CD4-positive, alpha-beta T cell treated with Interleukin-12 subunit alpha and Interleukin-12 subunit beta, for 1 hour (primary cell): Measurements from ENCODE around the gene ATP8B1.

Experiments used
- DNase-seq: peaks from one replicate; pipeline ENCODE4 v3.0.0-alpha.2; 2020

Gene ATP8B1

GRCh38 chr18:57715073-57715472, 88.0 kb downstream of the ATP8B1 start:
- no peak for DNase-seq

GRCh38 chr18:57710226-57710625, 92.9 kb downstream of the ATP8B1 start:
- DNase-seq: no peak

- no peak for DNase-seq
Observed at GRCh38 chr18:57709335-57709734, 93.8 kb downstream of the ATP8B1 start.

GRCh38 chr18:57708288-57708687, 94.8 kb downstream of the ATP8B1 start:
- DNase-seq: no peak

DNA sequence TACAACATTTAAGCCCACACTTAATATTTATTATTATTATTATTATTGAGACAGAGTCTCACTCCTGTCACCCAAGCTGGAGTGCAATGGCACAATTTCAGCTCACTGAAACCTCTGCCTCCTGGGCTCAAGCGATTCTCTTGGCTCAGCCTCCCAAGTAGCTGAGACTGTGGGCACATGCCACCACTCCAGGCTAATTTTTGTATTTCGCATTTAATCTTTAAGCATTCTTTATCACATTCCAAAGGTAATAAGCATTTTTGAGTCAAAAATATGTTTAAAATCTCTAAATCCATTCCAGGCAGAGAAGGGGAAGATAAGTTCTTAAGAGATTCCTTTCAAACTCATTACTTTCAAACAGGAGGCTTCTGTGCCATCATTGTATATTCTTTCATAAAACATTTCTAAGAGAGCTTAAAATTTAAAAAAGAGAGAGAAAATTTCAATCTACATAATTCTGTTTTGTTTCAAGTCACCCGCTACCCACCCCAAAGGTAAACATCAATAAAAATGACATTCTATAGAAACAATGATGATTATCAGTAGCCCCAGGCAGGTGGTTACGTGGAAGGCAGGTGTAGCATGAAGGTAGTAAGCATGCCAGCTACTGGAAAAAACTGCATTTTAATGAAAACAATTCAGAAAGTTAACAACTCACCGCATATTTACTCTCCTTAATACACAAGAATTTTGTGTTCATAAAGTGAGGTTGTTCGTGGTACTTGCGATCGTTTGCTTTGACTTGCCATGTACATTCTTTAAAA, 97.1 kb downstream of the ATP8B1 start:
- no peak for DNase-seq

GRCh38 chr18:57705011-57705410, 98.1 kb downstream of the ATP8B1 start:
- DNase-seq: no peak

DNA sequence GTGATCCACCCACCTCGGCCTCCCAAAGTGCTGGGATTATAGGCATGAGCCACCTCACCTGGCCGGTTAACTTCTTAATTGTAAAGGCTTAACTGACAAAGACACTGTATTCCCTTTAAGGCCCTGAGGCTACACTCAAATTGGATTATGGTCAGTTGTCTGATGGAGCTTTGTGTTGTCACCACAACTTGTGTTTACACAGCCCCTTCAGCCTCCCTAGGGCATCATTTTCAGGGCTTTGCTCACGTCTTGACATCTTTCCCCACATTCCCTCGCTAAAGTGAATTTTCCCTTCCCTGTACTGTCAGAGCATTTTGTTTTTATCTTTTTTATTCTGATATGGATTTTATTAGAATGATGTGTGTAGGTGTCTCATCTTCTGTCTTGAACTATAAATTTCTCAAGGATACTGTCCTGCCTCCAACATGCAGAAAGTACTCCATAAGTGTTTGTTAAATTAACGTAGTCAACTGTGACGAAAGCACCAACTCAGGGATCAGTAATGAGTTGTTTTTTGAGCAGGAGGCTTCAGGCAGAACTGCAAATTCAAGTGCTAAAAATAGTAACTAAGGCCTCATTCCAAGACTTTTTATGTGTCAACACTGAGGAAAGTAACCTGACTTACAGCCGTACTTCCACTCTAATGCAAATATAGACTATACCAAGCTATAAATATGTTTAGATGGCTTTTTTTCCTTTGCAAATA, 104.4 kb downstream of the ATP8B1 start:
- DNase-seq: no peak

GRCh38 chr18:57697426-57697825, 105.7 kb downstream of the ATP8B1 start:
- DNase-seq: no peak

DNA sequence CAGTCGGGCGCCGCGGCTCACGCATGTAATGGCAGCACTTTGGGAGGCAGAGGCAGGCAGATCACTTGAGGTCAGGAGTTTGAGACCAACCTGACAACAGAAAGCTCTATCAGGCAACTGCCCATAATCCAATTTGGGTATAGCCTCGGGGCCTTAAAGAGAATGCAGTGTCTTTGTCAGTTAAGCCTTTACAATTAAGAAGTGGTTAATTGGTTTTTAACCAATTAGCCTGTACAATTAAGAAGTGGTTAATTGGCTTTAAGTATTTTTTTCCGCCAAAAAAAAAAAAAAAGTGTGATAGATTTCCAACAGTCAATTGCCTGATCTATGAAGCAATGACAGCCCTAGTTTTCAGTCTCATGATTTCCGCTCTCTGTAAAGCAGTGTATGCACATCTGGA, 106.8 kb downstream of the ATP8B1 start:
- DNase-seq: no peak

DNA sequence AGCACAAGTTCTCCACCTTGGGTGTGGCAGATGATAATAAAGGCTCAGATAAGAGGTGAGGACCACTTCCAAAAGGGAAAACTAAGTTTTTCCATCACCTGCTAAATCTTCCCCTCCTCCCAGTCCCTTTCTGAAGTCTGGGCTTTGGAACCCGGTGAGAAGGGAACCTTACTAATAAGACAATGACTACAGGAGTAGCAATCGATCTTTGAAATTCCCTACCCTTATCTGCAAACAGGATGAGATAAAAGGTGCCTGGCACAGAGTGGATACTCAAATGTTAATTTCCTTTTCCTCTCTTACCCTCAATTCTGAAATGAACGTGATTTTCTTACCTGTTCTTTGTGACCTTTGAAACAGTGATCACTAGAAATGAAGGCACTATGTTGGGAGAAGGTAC, 111.8 kb downstream of the ATP8B1 start:
- DNase-seq: no peak

DNA sequence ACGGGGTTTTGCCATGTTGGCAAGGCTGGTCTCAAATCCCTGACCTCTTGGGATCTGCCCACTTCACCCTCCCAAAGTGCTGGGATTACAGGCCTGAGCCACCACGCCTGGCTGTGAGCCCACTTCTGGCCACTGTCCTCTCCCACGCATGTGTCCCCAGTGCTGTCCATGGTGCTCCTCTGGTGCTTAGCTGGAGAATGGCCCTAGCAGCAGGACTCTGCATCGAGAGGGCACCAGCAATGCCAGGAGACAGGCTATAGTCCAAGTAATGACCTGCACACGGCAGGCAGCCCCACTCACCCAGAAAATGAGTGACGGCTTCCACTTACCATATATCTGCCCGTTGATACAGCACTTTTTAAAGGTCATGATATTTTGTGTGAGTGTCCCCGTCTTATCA, 115.1 kb downstream of the ATP8B1 start:
- DNase-seq: no peak

- DNase-seq: no peak
Observed at GRCh38 chr18:57683470-57683869, 119.6 kb downstream of the ATP8B1 start.

DNA sequence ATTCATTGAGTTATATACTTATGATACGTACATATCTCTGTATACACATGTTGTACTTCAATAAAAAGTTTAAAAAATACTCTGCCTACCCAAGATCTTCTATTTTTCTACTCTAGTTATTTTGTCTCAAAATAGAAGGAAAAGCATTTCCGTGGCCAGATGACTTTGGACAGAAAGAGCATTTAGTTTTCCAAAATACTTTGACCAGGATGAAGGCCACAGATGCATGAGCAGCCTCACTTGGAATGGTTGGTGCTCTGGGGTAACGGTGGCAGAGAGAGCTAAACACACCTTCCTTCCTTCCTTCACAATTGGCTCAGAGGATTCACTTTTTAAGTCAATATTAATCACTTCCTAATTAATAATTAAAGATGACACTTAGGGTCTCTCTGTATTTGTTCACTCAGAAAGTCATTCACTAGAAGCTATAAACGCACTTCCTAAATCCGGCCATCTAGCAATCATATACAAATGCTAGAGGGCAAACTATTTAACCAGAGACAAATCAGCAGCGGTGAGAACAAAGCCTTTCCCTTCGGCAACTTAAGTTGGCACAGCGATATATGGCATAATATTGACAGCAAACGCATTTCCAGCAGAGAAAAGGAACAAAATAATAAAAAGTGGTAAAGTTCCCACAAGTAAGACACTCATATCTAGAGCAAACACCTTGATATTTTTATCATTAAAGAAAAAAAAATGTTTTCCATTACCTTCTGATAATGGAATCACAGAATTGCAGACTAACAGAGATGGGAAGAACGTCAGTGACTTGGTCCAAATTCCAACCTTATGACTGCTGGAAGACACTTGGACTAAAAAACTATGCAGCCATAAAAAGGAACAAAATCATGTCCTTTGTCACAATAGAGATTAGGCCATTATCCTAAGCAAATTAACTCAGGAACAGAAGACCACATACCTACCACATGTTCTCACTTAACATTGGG, 125.6 kb downstream of the ATP8B1 start:
- no peak for DNase-seq

GRCh38 chr18:57674891-57675290, 128.2 kb downstream of the ATP8B1 start:
- DNase-seq: no peak

- DNase-seq: no peak
Observed at GRCh38 chr18:57670046-57670445, 133.1 kb downstream of the ATP8B1 start.

DNA sequence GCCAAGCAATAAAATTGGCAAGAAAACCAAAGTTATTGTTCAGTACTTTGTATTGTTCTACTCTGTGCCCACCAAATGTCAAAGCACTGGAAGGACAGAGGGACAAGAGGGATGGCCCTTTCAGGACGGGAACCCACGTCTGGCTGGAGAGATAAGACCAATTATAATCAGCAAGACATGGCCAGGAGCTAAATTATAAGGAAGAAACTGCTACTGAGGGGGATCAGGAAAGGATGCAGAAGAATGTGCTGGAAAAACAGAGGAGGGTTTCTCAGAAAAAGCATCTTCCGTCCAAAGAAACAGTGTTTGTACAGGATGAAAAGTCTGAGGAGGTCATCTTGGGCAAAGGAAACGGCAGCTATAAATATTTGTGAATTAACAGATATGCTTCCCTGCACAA, 135.1 kb downstream of the ATP8B1 start:
- DNase-seq: no peak

DNA sequence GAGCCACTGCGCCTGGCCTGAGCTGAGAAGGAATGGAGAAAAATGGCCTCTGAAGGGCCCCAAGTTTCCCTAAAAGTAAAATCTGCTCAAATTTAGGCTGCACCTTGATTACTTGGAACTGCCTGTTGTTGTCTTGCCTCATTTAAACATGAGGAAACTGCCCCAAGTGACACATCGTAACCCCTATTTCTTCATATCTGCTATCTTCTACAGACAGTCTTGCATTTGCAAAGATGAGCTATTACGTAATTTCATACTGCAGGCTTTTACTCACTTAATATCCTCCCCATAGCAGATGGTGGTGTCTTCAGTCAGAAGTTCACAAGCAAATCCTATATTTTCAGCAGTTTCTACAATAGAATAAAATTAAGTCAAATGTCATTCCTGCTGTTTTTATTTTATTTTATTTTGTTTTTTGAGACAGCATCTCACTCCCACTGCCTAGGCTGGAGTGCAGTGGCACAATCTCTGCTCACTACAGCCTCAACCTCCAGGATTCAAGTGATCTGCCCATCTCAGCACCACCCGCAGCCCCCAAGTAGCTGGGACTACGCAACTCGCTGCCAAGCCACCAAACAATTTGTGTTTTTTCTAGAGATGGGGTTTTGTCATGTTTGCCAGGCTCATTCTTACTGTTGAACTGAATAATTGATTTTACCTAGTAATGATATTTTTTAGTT, 136.2 kb downstream of the ATP8B1 start:
- DNase-seq: no peak

DNA sequence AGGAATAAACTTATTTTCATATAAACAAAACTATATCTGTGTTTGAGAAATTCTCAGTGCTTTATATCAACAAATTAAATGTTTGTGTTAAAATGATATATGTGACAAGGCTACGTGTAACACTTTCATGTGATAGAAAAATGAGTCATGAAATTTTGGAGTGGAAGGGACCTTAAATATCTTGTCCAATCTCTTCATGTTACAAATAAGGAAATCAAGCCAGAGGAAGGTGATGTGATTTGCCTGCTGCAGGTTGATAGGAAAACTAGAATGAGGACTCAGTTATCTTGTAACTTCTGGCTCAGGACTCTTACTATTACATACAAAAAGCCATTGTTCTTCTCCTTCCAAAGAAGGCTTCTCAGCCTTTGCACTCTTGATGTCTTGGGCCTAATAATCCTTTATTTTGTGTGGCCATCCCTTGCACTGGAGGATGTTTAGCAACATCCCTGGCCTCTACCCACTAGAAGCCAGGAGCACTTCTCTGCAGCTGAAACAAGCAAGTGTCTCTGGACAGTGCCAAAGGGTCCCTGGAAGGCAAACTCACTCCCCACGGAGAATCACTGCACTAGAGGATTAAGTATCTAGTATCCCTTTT, 138.4 kb downstream of the ATP8B1 start:
- DNase-seq: no peak

DNA sequence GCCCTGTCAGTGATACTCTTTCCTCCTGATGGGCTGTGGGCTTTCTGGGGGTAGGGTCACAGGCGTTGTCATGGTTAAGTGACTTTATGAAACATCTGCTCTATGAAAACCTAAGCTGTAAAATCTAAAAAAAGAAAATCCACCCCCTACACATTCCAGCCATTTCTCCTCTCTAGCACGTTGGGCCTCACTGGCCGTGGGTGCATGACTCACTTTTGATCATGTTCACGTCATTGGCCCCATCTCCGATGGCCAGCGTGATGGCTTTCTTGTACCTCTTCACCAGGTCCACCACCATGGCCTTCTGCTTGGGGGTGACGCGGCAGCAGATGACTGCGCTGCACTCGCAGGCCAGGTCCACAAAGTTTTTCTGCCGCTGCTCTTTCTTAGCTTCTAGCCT, 142.2 kb downstream of the ATP8B1 start:
- DNase-seq: no peak

DNA sequence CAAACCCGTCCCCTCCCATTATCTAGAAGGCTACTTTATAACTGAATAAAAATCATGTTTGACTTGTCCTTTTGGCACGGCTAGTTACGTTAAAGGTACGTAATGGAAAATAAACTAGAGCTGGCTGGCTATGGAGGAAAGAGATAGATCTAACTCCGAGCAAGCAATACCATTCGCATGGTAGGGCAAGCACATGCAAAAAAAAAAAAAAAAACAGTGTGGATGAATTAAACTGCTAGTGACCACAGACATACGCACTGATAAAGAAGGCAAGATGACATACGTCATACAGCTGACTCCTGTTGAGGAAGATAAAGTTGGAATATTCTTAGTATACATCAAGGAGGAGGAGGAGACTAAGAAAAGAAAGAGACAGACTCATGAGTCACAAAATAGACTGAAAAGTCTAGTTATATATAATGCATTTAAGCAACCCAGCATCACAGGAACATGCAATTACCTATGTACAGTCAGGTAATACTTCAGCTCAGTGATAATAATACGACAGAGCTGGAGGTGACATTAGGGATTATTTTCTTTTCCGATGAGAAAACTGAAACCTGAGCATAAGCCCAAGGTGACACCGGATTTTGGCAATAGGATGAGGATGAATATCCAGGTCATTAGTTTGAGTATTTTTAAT, 143.5 kb downstream of the ATP8B1 start:
- no peak for DNase-seq

DNA sequence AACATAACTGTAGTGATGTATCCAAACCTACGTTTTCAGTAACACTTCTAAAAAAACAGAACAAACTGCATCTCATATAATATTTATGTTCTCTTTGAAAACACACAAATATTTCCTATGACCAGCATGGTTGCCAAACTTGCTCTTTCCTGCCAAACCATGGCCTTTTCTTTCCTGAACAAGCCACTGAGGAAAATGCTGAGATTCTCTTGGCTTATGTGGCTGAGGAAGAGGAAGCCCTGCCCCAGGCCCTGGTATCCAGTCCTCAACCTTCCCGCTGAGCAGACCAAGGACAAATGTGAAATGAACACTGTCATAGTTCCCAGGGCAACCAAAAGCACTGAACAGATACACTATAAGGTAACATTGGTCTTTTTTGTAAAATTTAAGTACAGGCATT, 145.6 kb downstream of the ATP8B1 start:
- DNase-seq: no peak

DNA sequence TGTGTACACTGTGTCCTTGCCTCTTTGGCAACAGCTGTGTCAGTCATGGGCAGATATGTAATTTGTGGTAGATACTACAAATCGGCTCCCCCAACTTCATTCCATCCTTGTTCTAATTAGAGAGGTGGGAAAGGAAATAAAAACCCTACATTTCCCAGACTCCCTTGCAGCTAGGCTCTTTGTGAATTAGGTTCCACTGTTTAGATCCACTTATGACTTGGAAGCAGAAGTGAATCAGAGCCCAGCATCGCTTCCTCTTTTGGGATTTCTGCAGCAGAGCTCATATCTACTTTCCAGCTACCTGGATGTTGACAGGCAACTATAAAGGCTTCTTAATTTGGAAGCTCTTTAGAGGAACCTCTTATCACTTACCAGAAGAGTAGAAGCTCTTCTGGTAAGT, 147.4 kb downstream of the ATP8B1 start:
- DNase-seq: no peak
